K562 (cell line): Measurements from ENCODE around the gene CCL24. TPM values are rescaled to one million over a fixed set of nuclear protein-coding genes. Genes with fewer than 3 reads are reported as not detected.
A peak's percentile ranks its signal among the peaks of the same experiment; 100 is the strongest.
"Not testable (repeated sequence)": the region's sequence is repeated elsewhere in the genome, so short reads cannot be mapped to it uniquely, and the experiment has no call there.

Source experiments
- ATAC-seq: fragments of 200-7000 bp; cut with Tn5 transposase; 3 replicates; pipeline ENCODE4 v1.9.1; 2020; ENCODE audit warnings: moderate library complexity
- BruUV-seq: library from RNA; stranded (reverse); fragments of 400-500 nt; replicated peaks from 2 replicates; lab custom pipeline; 2021; lab: Mats Ljungman, UMichigan
- CTCF ChIA-PET: fragments of 300-600 bp; formaldehyde crosslinking; extraction: SDS; loops from one replicate; lab custom pipeline; 2021; ENCODE audit warnings: low intra/inter-chr PET ratio; lab: Yijun Ruan, JAX
- POLR2A ChIA-PET: fragments of 300-600, 350-650 bp; sonication (Branson Sonifier 250); formaldehyde crosslinking; extraction: SDS; loops from one replicate; lab custom pipeline; 2021; ENCODE audit warnings: antibody characterized with exemption, inconsistent platforms; lab: Yijun Ruan, JAX
- DNase-seq, 4 experiments: peaks; one replicate each; pipeline versions ENCODE4 v3.0.0 to v3.0.0-alpha.2; 2011 to 2018; ENCODE audit warnings: low spot score in 3 of 4, mixed read lengths in 3 of 4; ENCODE audit errors: extremely low read depth in 1 of 4
- FAIRE-seq: peaks from 2 replicates; lab custom pipeline; 2011; peaks lifted over from hg19 to GRCh38; lab: Jason Lieb, UNC
- H2AFZ ChIP-seq: 2 replicates; pipeline ENCODE4 v1.6.0; 2011; ENCODE audit warnings: low read depth, low read length, control low read depth, inconsistent platforms
- H3K27ac ChIP-seq: fragments of 200-600 bp; 3 replicates; pipeline ENCODE4 v1.8.0; 2011; ENCODE audit warnings: low read depth, mild to moderate bottlenecking, control low read depth, inconsistent platforms, low read length, moderate library complexity, mixed read lengths; ENCODE audit errors: extremely low read depth
- H3K27me3 ChIP-seq, 2 experiments: fragments of 300-600 bp in 1 of 2; 2 replicates in 1 of 2; 3 replicates in 1 of 2; pipeline versions ENCODE4 v1.6.0 to v1.8.0; 2011; ENCODE audit warnings: inconsistent platforms in 2 of 2, low read length in 2 of 2, mild to moderate bottlenecking in 1 of 2, mixed read lengths in 1 of 2, moderate library complexity in 1 of 2; ENCODE audit not compliant: control insufficient read depth in 2 of 2, insufficient read depth in 2 of 2
- H3K36me3 ChIP-seq: fragments of 300-600 bp; 3 replicates; pipeline ENCODE4 v1.8.0; 2011; ENCODE audit warnings: mild to moderate bottlenecking, low read length, inconsistent platforms; ENCODE audit not compliant: control insufficient read depth, insufficient read depth
- H3K4me1 ChIP-seq, 2 experiments: fragments of 200-600 bp in 1 of 2; replicated peaks in 1 of 2; 2 replicates in 1 of 2; 3 replicates in 1 of 2; pipeline versions ENCODE4 v1.5.1 to v1.8.0; 2011; ENCODE audit warnings: inconsistent platforms in 2 of 2, low read length in 2 of 2, mild to moderate bottlenecking in 1 of 2, mixed read lengths in 1 of 2, moderate library complexity in 1 of 2; ENCODE audit not compliant: control insufficient read depth in 2 of 2, insufficient read depth in 2 of 2
- H3K4me2 ChIP-seq: 2 replicates; pipeline ENCODE4 v1.6.1; 2011; ENCODE audit warnings: low read length, control low read depth, inconsistent platforms, mixed read lengths; ENCODE audit not compliant: insufficient read depth
- H3K4me3 ChIP-seq: fragments of 200-600 bp; sonication (generic), shearing (Covaris generic); 2 replicates; pipeline ENCODE4 v1.5.1; 2016; ENCODE audit warnings: control low read depth, inconsistent platforms
- H3K79me2 ChIP-seq: fragments of 200-600 bp; 3 replicates; pipeline ENCODE4 v1.8.0; 2011; ENCODE audit warnings: low read length, inconsistent platforms; ENCODE audit not compliant: control insufficient read depth, insufficient read depth
- H3K9ac ChIP-seq, 2 experiments: 2 replicates each; pipeline versions ENCODE4 v1.6.0 to v1.6.1; 2011; ENCODE audit warnings: low read depth in 2 of 2, low read length in 2 of 2, control low read depth in 1 of 2, inconsistent platforms in 1 of 2, mild to moderate bottlenecking in 1 of 2, mixed read lengths in 1 of 2; ENCODE audit not compliant: insufficient read depth in 1 of 2
- H3K9me1 ChIP-seq: one replicate; pipeline ENCODE4 v1.6.0; 2011; ENCODE audit warnings: inconsistent platforms, mild to moderate bottlenecking, low read length, moderate library complexity; ENCODE audit not compliant: control insufficient read depth, insufficient read depth
- H3K9me3 ChIP-seq: replicated peaks from 2 replicates; pipeline ENCODE4 v1.5.1; 2011; ENCODE audit warnings: low read depth, low read length, inconsistent platforms; ENCODE audit not compliant: control insufficient read depth, insufficient read depth
- H4K20me1 ChIP-seq: replicated peaks from 2 replicates; pipeline ENCODE4 v1.6.1; 2011; ENCODE audit warnings: low read length, inconsistent platforms, mixed read lengths; ENCODE audit not compliant: control insufficient read depth, insufficient read depth
- ZNF146 ChIP-seq: IDR thresholded peaks from one replicate; pipeline ENCODE4 v1.6.1; 2018; ENCODE audit warnings: missing compliant biosample characterization; ENCODE audit not compliant: unreplicated experiment
- WGBS: fragments of 100-300 bp; shearing (Covaris generic); methylation state at CpG from one replicate; pipeline ENCODE4 v1.1.6; 2016; ENCODE audit warnings: low coverage, mixed read lengths; ENCODE audit not compliant: insufficient coverage; ENCODE audit errors: missing lambda C conversion rate; 5-methylcytosine and 5-hydroxymethylcytosine counted together
- in situ Hi-C: fragments of 300-500 bp; cut with MboI; formaldehyde crosslinking; loops from 4 replicates; pipeline ENCODE4 v1.15.0; 2018; ENCODE audit warnings: inconsistent platforms, mixed read lengths
- intact Hi-C: fragments of 100-400 bp; cut with micrococcal nuclease; formaldehyde crosslinking; loops from 2 replicates; pipeline ENCODE4 v1.14.2; 2022
- polyA plus RNA-seq, 8 experiments: library from polyadenylated mRNA; depleted of rRNA in 4 of 8; stranded (reverse) in 5 of 8; unstranded in 3 of 8; fragments of >200 nt; fragmentation: Nextera tagmentation in 2 of 8; fragmentation: Illumina TruSeq in 1 of 8; extraction: Ambion mirVana in 2 of 8; extraction: Trizol in 1 of 8; gene quantifications; 2 replicates each; pipeline versions ENCODE4 v1.2.1 to v1.2.3, GENCODE V29; 2011 to 2014; ENCODE audit warnings: inconsistent platforms in 1 of 8, missing spikeins in 1 of 8
- total RNA-seq, 7 experiments: library from RNA; depleted of rRNA in 6 of 7; stranded (reverse); fragments of >200 nt in 6 of 7; fragmentation: Illumina TruSeq in 2 of 7; extraction: Trizol in 2 of 7; gene quantifications; 2 replicates each; pipeline versions ENCODE4 v1.2.1 to v1.2.3, GENCODE V29; 2011 to 2021; ENCODE audit warnings: low replicate concordance in 1 of 7

The CCL24 gene
- total and polyA plus RNA-seq, 9 of the 15 experiments (the other 6 are each of a cell fraction or from before 2014, with no cell fraction given): 0.45 to 3.6 (median 0.95) TPM; not detected in 1

DNA sequence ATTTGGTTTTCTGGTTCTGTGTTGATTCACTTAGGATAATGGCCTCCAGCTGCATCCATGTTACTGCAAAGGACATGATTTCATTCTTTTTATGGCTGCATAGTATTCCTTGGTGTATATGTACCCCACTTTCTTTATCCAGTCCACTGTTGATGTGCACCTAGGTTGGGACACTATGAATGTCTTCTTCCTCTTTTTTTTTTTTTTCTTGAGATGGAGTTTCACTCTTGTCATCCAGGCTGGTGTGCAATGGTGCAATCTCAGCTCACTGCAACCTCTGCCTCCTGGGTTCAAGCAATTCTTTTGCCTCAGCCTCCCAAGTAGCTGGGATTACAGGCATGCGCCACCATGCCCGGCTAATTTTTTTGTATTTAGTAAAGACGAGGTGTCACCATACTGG is 51.8 kb downstream of the CCL24 start:
- H3K9me1 ChIP-seq: not testable (repeated sequence)
- TF ChIP-seq ZNF146 (CRISPR knock-in tag): peak; percentile 49
- TF ChIP-seq, all 486 proteins: peak for 1; not testable (repeated sequence) for 485
- not testable (repeated sequence) for H3K4me1 ChIP-seq, BruUV-seq, H3K4me3 ChIP-seq, H3K4me2 ChIP-seq, H3K27me3 ChIP-seq, DNase-seq, ATAC-seq, H3K36me3 ChIP-seq, H4K20me1 ChIP-seq, H3K27ac ChIP-seq, FAIRE-seq, H3K9me3 ChIP-seq, H3K9ac ChIP-seq, H3K79me2 ChIP-seq, H2AFZ ChIP-seq
- intact Hi-C loops: loop anchor here (2.0 to 10.0 kb wide), 4 partner anchors 119 to 687 kb away; partner anchors contain the start of gene RCC1L
- in situ Hi-C loops: loop anchor here (25.0 kb wide), 1 partner anchor 876 kb away; the partner anchor contains the start of gene POMZP3
- WGBS: 41% methylated on average over 3 of the region's 3 CpGs
- POLR2A ChIA-PET: interaction anchor here (0.6 to 1.6 kb wide), 3 partner anchors 10 to 297 kb away, joined by 3 to 5 read pairs (median 3); no protein-coding TSS in a partner anchor
- CTCF ChIA-PET: interaction anchor here (1.2 kb wide), 1 partner anchor 119 kb away, joined by 4 read pairs; no protein-coding TSS in a partner anchor

Other genes starting within 250 kb of the CCL24 start
- 5.8 and 9.1 TPM in 2 replicates for gene HIP1, start 74.9 kb downstream of the CCL24 start, total RNA-seq (2014; rRNA removed)
- gene HIP1, start 74.9 kb downstream of the CCL24 start, total RNA-seq (2014; rRNA removed; fragmentation: Illumina TruSeq; extraction: Trizol): 7.7 and 8.3 TPM in 2 replicates
- 9.5 and 10.4 TPM in 2 replicates for gene HIP1, start 74.9 kb downstream of the CCL24 start, total RNA-seq (2015; rRNA removed; fragmentation: Illumina TruSeq; extraction: Trizol)
- gene HIP1, start 74.9 kb downstream of the CCL24 start, total RNA-seq (2021): 13.7 and 14.3 TPM in 2 replicates
- 8.5 and 12.3 TPM in 2 replicates for gene HIP1, start 74.9 kb downstream of the CCL24 start, polyA plus RNA-seq (2011; rRNA removed)
- gene HIP1, start 74.9 kb downstream of the CCL24 start, polyA plus RNA-seq (2014; fragmentation: Illumina TruSeq; extraction: Trizol): 11.8 and 12.1 TPM in 2 replicates
- gene HIP1, start 74.9 kb downstream of the CCL24 start, polyA plus RNA-seq (2014; fragmentation: Nextera tagmentation; extraction: Ambion mirVana): 1 to 10 TPM; 2.4 to 2.6 TPM
- gene HIP1, start 74.9 kb downstream of the CCL24 start, polyA plus RNA-seq (2014; rRNA removed): 8.4 and 9.5 TPM in 2 replicates
- gene CCL26, start 41.6 kb downstream of the CCL24 start, total RNA-seq (2014; rRNA removed): 3.0 and 9.1 TPM in 2 replicates
- 5.9 and 8.9 TPM in 2 replicates for gene CCL26, start 41.6 kb downstream of the CCL24 start, total RNA-seq (2014; rRNA removed; fragmentation: Illumina TruSeq; extraction: Trizol)
- gene CCL26, start 41.6 kb downstream of the CCL24 start, total RNA-seq (2015; rRNA removed; fragmentation: Illumina TruSeq; extraction: Trizol): 8.2 and 9.1 TPM in 2 replicates
- gene CCL26, start 41.6 kb downstream of the CCL24 start, total RNA-seq (2021): 8.1 and 8.4 TPM in 2 replicates
- 1.3 and 2.3 TPM in 2 replicates for gene CCL26, start 41.6 kb downstream of the CCL24 start, polyA plus RNA-seq (2011; rRNA removed)
- 5.5 and 7.2 TPM in 2 replicates for gene CCL26, start 41.6 kb downstream of the CCL24 start, polyA plus RNA-seq (2014; fragmentation: Illumina TruSeq; extraction: Trizol)
- gene CCL26, start 41.6 kb downstream of the CCL24 start, polyA plus RNA-seq (2014; fragmentation: Nextera tagmentation; extraction: Ambion mirVana): 10 to 100 TPM; 21.8 to 26.8 TPM
- gene CCL26, start 41.6 kb downstream of the CCL24 start, polyA plus RNA-seq (2014; rRNA removed): 4.9 and 7.1 TPM in 2 replicates
- 22.3 and 29.1 TPM in 2 replicates for gene RHBDD2, start 65.2 kb upstream of the CCL24 start, total RNA-seq (2014; rRNA removed)
- gene RHBDD2, start 65.2 kb upstream of the CCL24 start, total RNA-seq (2014; rRNA removed; fragmentation: Illumina TruSeq; extraction: Trizol): 11.0 and 11.8 TPM in 2 replicates
- 14.5 and 14.9 TPM in 2 replicates for gene RHBDD2, start 65.2 kb upstream of the CCL24 start, total RNA-seq (2015; rRNA removed; fragmentation: Illumina TruSeq; extraction: Trizol)
- gene RHBDD2, start 65.2 kb upstream of the CCL24 start, total RNA-seq (2021): 33.6 and 36.7 TPM in 2 replicates
- gene RHBDD2, start 65.2 kb upstream of the CCL24 start, polyA plus RNA-seq (2011; rRNA removed): 17.9 and 33.4 TPM in 2 replicates
- gene RHBDD2, start 65.2 kb upstream of the CCL24 start, polyA plus RNA-seq (2014; fragmentation: Illumina TruSeq; extraction: Trizol): 23.8 and 45.5 TPM in 2 replicates
- 1 to 10 TPM; 3.3 to 5.4 TPM for gene RHBDD2, start 65.2 kb upstream of the CCL24 start, polyA plus RNA-seq (2014; fragmentation: Nextera tagmentation; extraction: Ambion mirVana)
- 20.1 and 20.9 TPM in 2 replicates for gene RHBDD2, start 65.2 kb upstream of the CCL24 start, polyA plus RNA-seq (2014; rRNA removed)
- gene POR, start 101.3 kb upstream of the CCL24 start, total RNA-seq (2014; rRNA removed): 137 and 192 TPM in 2 replicates
- gene POR, start 101.3 kb upstream of the CCL24 start, total RNA-seq (2014; rRNA removed; fragmentation: Illumina TruSeq; extraction: Trizol): 36.0 and 53.7 TPM in 2 replicates
- gene POR, start 101.3 kb upstream of the CCL24 start, total RNA-seq (2015; rRNA removed; fragmentation: Illumina TruSeq; extraction: Trizol): 40.8 and 42.0 TPM in 2 replicates
- gene POR, start 101.3 kb upstream of the CCL24 start, total RNA-seq (2021): 138 and 142 TPM in 2 replicates
- 33.8 and 51.7 TPM in 2 replicates for gene POR, start 101.3 kb upstream of the CCL24 start, polyA plus RNA-seq (2011; rRNA removed)
- gene POR, start 101.3 kb upstream of the CCL24 start, polyA plus RNA-seq (2014; fragmentation: Illumina TruSeq; extraction: Trizol): 75.6 and 89.8 TPM in 2 replicates
- gene POR, start 101.3 kb upstream of the CCL24 start, polyA plus RNA-seq (2014; fragmentation: Nextera tagmentation; extraction: Ambion mirVana): 10 to 100 TPM in 1 of 2 experiments, 1 to 10 TPM in 1; 4.7 to 10.6 TPM
- gene POR, start 101.3 kb upstream of the CCL24 start, polyA plus RNA-seq (2014; rRNA removed): 67.5 and 76.6 TPM in 2 replicates
- gene TMEM120A, start 180.8 kb upstream of the CCL24 start, total RNA-seq (2014; rRNA removed): 22.4 and 22.9 TPM in 2 replicates
- 19.5 and 19.6 TPM in 2 replicates for gene TMEM120A, start 180.8 kb upstream of the CCL24 start, total RNA-seq (2014; rRNA removed; fragmentation: Illumina TruSeq; extraction: Trizol)
- gene TMEM120A, start 180.8 kb upstream of the CCL24 start, total RNA-seq (2015; rRNA removed; fragmentation: Illumina TruSeq; extraction: Trizol): 13.6 and 17.4 TPM in 2 replicates
- gene TMEM120A, start 180.8 kb upstream of the CCL24 start, total RNA-seq (2021): 33.8 and 36.4 TPM in 2 replicates
- gene TMEM120A, start 180.8 kb upstream of the CCL24 start, polyA plus RNA-seq (2011; rRNA removed): 90.2 and 90.5 TPM in 2 replicates
- gene TMEM120A, start 180.8 kb upstream of the CCL24 start, polyA plus RNA-seq (2014; fragmentation: Illumina TruSeq; extraction: Trizol): 32.1 and 39.5 TPM in 2 replicates
- gene TMEM120A, start 180.8 kb upstream of the CCL24 start, polyA plus RNA-seq (2014; fragmentation: Nextera tagmentation; extraction: Ambion mirVana): 1 to 10 TPM; 2.3 to 8.3 TPM
- gene TMEM120A, start 180.8 kb upstream of the CCL24 start, polyA plus RNA-seq (2014; rRNA removed): 33.5 and 43.5 TPM in 2 replicates
- gene STYXL1, start 234.2 kb upstream of the CCL24 start, total RNA-seq (2014; rRNA removed): 43.2 and 60.0 TPM in 2 replicates
- 57.2 and 59.2 TPM in 2 replicates for gene STYXL1, start 234.2 kb upstream of the CCL24 start, total RNA-seq (2014; rRNA removed; fragmentation: Illumina TruSeq; extraction: Trizol)
- gene STYXL1, start 234.2 kb upstream of the CCL24 start, total RNA-seq (2015; rRNA removed; fragmentation: Illumina TruSeq; extraction: Trizol): 44.8 and 54.9 TPM in 2 replicates
- 44.3 and 50.0 TPM in 2 replicates for gene STYXL1, start 234.2 kb upstream of the CCL24 start, total RNA-seq (2021)
- gene STYXL1, start 234.2 kb upstream of the CCL24 start, polyA plus RNA-seq (2011; rRNA removed): 56.6 and 97.2 TPM in 2 replicates
- gene STYXL1, start 234.2 kb upstream of the CCL24 start, polyA plus RNA-seq (2014; fragmentation: Illumina TruSeq; extraction: Trizol): 72.2 and 82.7 TPM in 2 replicates
- 10 to 100 TPM; 36.5 to 49.7 TPM for gene STYXL1, start 234.2 kb upstream of the CCL24 start, polyA plus RNA-seq (2014; fragmentation: Nextera tagmentation; extraction: Ambion mirVana)
- gene STYXL1, start 234.2 kb upstream of the CCL24 start, polyA plus RNA-seq (2014; rRNA removed): 49.9 and 67.4 TPM in 2 replicates
- gene MDH2, start 234.3 kb upstream of the CCL24 start, total RNA-seq (2014; rRNA removed): 300 and 442 TPM in 2 replicates
- 153 and 164 TPM in 2 replicates for gene MDH2, start 234.3 kb upstream of the CCL24 start, total RNA-seq (2014; rRNA removed; fragmentation: Illumina TruSeq; extraction: Trizol)
- gene MDH2, start 234.3 kb upstream of the CCL24 start, total RNA-seq (2015; rRNA removed; fragmentation: Illumina TruSeq; extraction: Trizol): 216 and 230 TPM in 2 replicates
- gene MDH2, start 234.3 kb upstream of the CCL24 start, total RNA-seq (2021): 671 and 701 TPM in 2 replicates
- 106 and 358 TPM in 2 replicates for gene MDH2, start 234.3 kb upstream of the CCL24 start, polyA plus RNA-seq (2011; rRNA removed)
- 509 and 570 TPM in 2 replicates for gene MDH2, start 234.3 kb upstream of the CCL24 start, polyA plus RNA-seq (2014; fragmentation: Illumina TruSeq; extraction: Trizol)
- 100 to 1,000 TPM; 242 to 411 TPM for gene MDH2, start 234.3 kb upstream of the CCL24 start, polyA plus RNA-seq (2014; fragmentation: Nextera tagmentation; extraction: Ambion mirVana)
- gene MDH2, start 234.3 kb upstream of the CCL24 start, polyA plus RNA-seq (2014; rRNA removed): 211 and 216 TPM in 2 replicates